ENCODE results near the gene GLI2.

GLI2 gene

DNA sequence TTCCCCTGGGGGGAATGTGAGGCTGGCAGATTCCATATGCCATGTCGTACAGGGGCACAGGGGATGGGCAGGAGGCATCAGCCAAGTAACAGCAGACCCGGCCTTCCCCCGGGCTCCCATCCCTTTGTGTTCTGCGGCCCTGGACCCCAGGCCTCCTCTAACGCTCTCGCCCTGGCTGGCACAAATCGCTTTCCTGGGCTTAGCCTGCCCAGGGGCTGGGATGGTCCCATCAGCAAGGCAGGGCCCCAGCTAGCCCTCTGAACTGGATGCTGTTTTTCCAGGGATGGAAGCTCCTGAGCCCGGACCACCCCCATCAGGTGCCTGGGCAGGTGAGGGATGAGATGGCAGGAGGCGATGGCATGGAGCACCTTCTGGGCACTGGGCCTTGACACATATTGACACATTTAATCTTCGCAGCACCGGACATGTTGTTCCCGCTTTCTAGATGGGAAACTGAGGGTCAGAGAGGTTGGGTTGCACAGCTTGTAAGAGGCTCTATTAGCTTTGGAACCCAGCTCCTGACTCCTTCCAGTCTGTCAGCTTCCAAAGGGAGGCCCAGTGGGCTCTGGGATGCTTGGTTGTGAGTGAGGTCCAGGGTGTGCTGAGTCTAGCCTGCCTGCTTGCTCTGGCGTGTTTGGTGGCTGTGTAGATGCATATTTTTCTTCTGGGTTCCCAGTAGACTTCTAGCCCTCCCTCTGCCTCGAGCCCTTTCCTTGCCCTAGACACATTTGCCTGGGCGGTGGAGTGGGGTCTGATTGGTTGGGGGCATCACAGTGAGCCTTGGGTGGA is 40.3 kb downstream of the GLI2 start:
- H3K4me3 ChIP-seq (ENCODE audit: low read length), result no peak overlapping the region
- TF ChIP-seq, protein P1, sequence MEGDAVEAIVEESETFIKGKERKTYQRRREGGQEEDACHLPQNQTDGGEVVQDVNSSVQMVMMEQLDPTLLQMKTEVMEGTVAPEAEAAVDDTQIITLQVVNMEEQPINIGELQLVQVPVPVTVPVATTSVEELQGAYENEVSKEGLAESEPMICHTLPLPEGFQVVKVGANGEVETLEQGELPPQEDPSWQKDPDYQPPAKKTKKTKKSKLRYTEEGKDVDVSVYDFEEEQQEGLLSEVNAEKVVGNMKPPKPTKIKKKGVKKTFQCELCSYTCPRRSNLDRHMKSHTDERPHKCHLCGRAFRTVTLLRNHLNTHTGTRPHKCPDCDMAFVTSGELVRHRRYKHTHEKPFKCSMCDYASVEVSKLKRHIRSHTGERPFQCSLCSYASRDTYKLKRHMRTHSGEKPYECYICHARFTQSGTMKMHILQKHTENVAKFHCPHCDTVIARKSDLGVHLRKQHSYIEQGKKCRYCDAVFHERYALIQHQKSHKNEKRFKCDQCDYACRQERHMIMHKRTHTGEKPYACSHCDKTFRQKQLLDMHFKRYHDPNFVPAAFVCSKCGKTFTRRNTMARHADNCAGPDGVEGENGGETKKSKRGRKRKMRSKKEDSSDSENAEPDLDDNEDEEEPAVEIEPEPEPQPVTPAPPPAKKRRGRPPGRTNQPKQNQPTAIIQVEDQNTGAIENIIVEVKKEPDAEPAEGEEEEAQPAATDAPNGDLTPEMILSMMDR (conservative IDR thresholded peaks at IDR 0.05; ENCODE audit: low read length), result no peak
- no peak for DNase-seq (ENCODE audit: low read depth)

DNA sequence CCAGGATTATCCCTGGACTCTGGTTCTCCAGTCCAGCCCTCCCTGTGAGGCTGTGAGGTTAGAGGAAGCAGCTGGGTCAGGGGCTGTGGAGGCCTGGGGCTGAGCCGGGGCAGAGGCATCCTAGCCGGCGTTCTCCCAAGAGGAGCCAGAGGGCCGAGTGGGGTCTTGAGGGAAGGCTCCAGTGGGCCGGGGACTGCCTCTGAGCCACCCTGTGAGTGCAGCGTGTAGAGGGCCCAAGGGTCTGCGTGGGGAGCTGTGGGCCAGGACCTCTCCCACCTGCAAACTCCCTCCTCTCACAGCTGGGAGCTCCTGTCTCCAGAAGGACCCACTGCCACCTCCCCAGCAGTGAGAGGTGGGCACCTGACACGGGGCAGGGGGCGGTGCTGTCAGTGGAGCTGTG is 41.0 kb downstream of the GLI2 start:
- TF ChIP-seq, protein P1 (conservative IDR thresholded peaks at IDR 0.05; ENCODE audit: low read length), result no peak
- no peak overlapping the region for H3K4me3 ChIP-seq (ENCODE audit: low read length)
- no peak for DNase-seq (ENCODE audit: low read depth)

DNA sequence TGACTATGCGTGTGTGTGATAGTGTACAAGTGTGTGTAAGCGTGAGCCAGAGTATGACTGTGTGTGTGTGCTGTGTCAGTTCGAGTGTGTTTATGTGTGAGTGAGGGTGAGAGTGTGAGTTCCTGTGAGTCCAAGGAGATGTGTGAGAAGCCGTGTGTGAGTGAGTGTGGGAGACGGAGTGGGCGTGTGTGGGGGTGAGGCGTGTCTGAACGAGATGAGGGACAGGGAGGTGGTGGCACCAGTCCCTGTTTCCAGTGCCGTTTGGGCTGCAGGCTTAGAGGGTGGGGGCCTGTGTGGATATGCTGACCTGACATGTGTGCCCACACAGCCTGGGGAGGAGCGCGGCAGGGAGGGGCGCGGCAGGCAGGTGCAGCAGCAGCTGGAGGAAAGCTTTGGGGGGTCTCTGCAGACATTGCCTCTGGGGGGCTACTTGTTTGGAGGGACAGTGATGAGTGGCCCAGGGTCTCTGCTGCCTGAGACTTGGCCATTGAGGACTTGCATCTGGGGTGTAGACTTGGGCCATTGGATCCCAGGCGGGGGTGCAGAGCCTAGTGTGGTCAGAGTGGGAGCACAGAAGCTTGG is 41.6 kb downstream of the GLI2 start:
- DNase-seq (ENCODE audit: low read depth), result no peak
- TF ChIP-seq, protein P1 (conservative IDR thresholded peaks at IDR 0.05; ENCODE audit: low read length), result no peak
- H3K4me3 ChIP-seq (ENCODE audit: low read length), result no peak overlapping the region

DNA sequence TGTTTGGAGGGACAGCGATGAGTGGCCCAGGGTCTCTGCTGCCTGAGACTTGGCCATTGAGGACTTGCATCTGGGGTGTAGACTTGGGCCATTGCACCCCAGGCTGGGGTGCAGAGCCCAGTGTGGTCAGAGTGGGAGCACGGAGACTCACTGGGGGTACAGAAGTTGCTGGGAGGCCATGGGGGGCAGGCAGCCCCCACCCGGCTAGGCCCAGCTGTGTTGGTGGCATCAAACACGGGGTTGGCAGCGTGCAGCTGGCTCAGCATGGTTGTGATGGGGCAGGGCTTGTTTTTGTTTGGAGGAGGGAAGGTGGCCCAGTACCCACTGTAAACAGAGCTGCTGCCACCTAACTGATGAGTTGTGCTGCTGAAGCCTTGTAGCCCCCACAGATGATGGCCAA is 42.1 kb downstream of the GLI2 start:
- DNase-seq (ENCODE audit: low read depth), result no peak
- TF ChIP-seq, protein P1 (conservative IDR thresholded peaks at IDR 0.05; ENCODE audit: low read length), result no peak
- no peak overlapping the region for H3K4me3 ChIP-seq (ENCODE audit: low read length)

DNA sequence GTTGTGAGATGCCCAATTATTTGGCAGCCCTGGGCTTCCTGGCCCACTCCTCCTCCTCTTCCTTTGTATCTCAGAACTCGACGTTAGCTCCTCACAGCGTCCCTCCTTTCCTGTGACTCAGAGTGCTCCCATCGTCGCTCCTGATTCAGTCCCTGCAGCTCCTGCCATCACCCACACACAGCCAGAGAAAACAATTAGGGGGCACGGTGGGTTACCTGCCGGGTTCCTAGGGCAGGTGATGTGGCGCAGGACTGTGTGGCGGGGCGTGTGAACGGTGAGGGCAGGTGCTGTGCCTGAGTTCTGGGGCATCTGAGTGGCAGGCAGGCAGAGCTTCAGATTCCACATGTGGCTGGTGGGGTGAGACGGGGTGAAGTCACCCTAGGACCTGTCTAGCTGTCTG is 42.6 kb downstream of the GLI2 start:
- no peak overlapping the region for H3K4me3 ChIP-seq (ENCODE audit: low read length)
- peak; percentile 27 for DNase-seq (ENCODE audit: low read depth)
- TF ChIP-seq, protein P1 (conservative IDR thresholded peaks at IDR 0.05; ENCODE audit: low read length), result no peak

DNA sequence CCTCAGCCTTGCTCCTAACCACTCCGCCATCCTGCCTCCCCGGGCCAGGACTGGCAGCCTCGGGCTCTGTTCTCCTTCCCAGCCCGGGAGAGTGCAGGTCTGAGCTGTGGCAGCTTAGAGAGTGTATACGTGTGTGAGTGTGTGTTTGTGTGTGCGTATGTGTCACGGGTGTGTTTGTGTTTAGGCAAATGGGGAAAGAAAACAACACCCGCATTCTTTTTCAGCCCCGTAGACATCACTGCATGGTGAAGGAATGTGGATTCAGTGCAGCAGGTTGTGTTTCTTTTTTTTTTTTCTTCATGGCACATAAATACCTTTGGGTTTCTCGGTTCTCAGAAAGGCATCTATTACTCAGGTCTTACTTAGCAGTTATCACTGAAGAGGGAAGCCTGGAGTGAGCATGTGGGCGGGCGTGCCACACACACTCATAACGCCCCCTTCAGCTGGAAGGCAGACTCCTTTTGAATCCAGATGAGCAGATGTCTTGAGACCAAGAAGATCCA is 44.2 kb downstream of the GLI2 start:
- no peak overlapping the region for H3K4me3 ChIP-seq (ENCODE audit: low read length)
- TF ChIP-seq, protein P1 (conservative IDR thresholded peaks at IDR 0.05; ENCODE audit: low read length), result peak; percentile 50
- DNase-seq (ENCODE audit: low read depth), result peak; percentile 85

DNA sequence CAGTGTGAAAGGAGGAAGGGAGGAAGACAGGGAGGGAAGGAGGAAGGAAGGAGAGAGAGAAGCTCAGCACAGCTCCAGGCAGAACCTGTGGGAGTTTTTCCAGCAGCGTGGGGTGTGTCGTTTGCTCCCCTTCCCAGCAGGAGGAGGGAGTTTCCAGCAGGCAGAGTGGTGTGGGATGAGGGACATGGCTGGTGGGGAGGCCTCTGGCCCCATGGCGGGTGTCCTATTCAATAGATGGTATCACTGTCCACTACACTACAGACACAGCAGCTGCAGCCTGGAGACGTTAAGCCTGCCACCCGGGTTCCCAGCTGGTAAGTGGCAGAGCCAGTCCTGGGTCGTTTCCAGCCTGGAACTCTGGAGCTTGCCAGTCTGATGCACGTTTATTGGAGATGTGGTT is 44.7 kb downstream of the GLI2 start:
- TF ChIP-seq, protein P1 (conservative IDR thresholded peaks at IDR 0.05; ENCODE audit: low read length), result no peak
- DNase-seq (ENCODE audit: low read depth), result no peak
- H3K4me3 ChIP-seq (ENCODE audit: low read length), result no peak overlapping the region
